Measurements from ENCODE around the gene RPL27.
"Not testable (repeated sequence)": the region's sequence is repeated elsewhere in the genome, so short reads cannot be mapped to it uniquely, and the experiment has no call there.

RPL27 gene

GRCh38 chr17:42993913-42994312, 4.3 kb upstream of the RPL27 start:
- not testable (repeated sequence) for DNase-seq

- DNase-seq: no peak
These were observed 732 bp upstream of the RPL27 start for GRCh38 chr17:42997390-42997983.

- no peak for DNase-seq
These were observed 845 bp downstream of the RPL27 start for GRCh38 chr17:42999003-42999525.

- not testable (repeated sequence) for DNase-seq
These were observed 2.7 kb downstream of the RPL27 start for GRCh38 chr17:43000894-43001293.

- no peak for DNase-seq
These were observed 5.4 kb downstream of the RPL27 start for GRCh38 chr17:43003542-43004172.

GRCh38 chr17:43006639-43007551, 8.7 kb downstream of the RPL27 start, which contains the start of gene IFI35:
IFI35 (plus strand) TSS chr17:43006784; CDS start chr17:43006948, 164 bp downstream.
- DNase-seq: peak; percentile 78

GRCh38 chr17:43010667-43011308, 12.6 kb downstream of the RPL27 start:
- no peak for DNase-seq

GRCh38 chr17:43011728-43012472, 13.7 kb downstream of the RPL27 start:
- no peak for DNase-seq

GRCh38 chr17:43013296-43013695, 15.1 kb downstream of the RPL27 start:
- no peak for DNase-seq

- DNase-seq: no peak
These were observed 15.9 kb downstream of the RPL27 start for GRCh38 chr17:43014020-43014648.

GRCh38 chr17:43014649-43015542, 16.7 kb downstream of the RPL27 start:
- DNase-seq: no peak

- no peak for DNase-seq
These were observed 17.4 kb downstream of the RPL27 start for GRCh38 chr17:43015579-43015978.

- DNase-seq: no peak
These were observed 18.0 kb downstream of the RPL27 start for GRCh38 chr17:43016216-43016615.

GRCh38 chr17:43018008-43018853, 20.0 kb downstream of the RPL27 start:
- DNase-seq: peak; percentile 24

- DNase-seq: no peak
These were observed 20.7 kb downstream of the RPL27 start for GRCh38 chr17:43018932-43019331.

- DNase-seq: no peak
These were observed 21.2 kb downstream of the RPL27 start for GRCh38 chr17:43019418-43019817.

GRCh38 chr17:43020030-43020621, 21.9 kb downstream of the RPL27 start:
- no peak for DNase-seq

GRCh38 chr17:43020789-43021740, 22.8 kb downstream of the RPL27 start:
- DNase-seq: peak; percentile 24

Measured in effector CD4-positive, alpha-beta T cell (primary cell).